ENCODE results near the gene HOXA3.

The HOXA3 gene

DNA sequence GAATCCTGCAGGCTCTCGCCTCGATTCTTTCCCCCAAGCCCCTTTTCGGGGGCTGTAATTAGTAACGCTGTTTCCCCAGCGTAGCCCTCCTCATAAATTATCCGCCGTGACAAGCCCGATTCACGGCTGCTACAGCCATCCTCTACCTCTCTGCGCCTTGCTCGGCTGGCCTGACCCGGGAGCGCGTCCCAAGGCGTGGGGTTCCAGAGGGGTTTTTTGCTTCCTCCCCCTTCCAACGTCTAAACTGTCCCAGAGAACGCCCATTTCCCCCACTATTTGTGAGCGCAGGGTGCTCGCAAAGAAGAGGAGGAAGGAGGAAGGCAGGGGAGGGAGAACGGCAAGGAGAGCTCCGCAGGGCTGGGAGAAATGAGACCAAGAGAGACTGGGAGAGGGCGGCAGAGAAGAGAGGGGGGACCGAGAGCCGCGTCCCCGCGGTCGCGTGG, 9.8 kb downstream of the HOXA3 start:
- no peak for DNase-seq (ENCODE audit: low read depth, low spot score)
- POLR2A ChIA-PET, result no interaction called here
- CTCF ChIA-PET, result interaction anchor here (1.1 to 6.6 kb wide), 7 partner anchors 8 to 461 kb away, joined by 3 to 71 read pairs (median 19); partner anchors contain the start of genes HOXA3, HOXA4 and HOXA7
- TF ChIP-seq, protein P1, sequence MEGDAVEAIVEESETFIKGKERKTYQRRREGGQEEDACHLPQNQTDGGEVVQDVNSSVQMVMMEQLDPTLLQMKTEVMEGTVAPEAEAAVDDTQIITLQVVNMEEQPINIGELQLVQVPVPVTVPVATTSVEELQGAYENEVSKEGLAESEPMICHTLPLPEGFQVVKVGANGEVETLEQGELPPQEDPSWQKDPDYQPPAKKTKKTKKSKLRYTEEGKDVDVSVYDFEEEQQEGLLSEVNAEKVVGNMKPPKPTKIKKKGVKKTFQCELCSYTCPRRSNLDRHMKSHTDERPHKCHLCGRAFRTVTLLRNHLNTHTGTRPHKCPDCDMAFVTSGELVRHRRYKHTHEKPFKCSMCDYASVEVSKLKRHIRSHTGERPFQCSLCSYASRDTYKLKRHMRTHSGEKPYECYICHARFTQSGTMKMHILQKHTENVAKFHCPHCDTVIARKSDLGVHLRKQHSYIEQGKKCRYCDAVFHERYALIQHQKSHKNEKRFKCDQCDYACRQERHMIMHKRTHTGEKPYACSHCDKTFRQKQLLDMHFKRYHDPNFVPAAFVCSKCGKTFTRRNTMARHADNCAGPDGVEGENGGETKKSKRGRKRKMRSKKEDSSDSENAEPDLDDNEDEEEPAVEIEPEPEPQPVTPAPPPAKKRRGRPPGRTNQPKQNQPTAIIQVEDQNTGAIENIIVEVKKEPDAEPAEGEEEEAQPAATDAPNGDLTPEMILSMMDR (IDR thresholded peaks at IDR 0.05; ENCODE audit: insufficient read depth, low read length, missing control alignments), result no peak
- H3K4me3 ChIP-seq (ENCODE audit: low read depth, low read length), result peak overlapping the region; percentile 48

- DNase-seq (ENCODE audit: low read depth, low spot score), result no peak
- H3K4me3 ChIP-seq (ENCODE audit: low read depth, low read length), result peak overlapping the region; percentile 48; the same call in 1 of the 2 replicates
- ChIA-PET CTCF (interaction anchor here (1.2 to 6.6 kb wide), 7 partner anchors 8 to 461 kb away, joined by 3 to 71 read pairs (median 19); partner anchors contain the start of genes HOXA4 and HOXA7), POLR2A (no interaction called here)
- TF ChIP-seq, protein P1 (IDR thresholded peaks at IDR 0.05; ENCODE audit: insufficient read depth, low read length, missing control alignments), result no peak
These were observed 10.3 kb downstream of the HOXA3 start for GRCh38 chr7:27141923-27142579.

- POLR2A ChIA-PET, result no interaction called here
- DNase-seq (ENCODE audit: low read depth, low spot score), result no peak
- CTCF ChIA-PET, result interaction anchor here (1.2 to 6.6 kb wide), 7 partner anchors 9 to 460 kb away, joined by 3 to 71 read pairs (median 19); partner anchors contain the start of genes HOXA4 and HOXA7
- TF ChIP-seq, protein P1 (IDR thresholded peaks at IDR 0.05; ENCODE audit: insufficient read depth, low read length, missing control alignments), result no peak
- H3K4me3 ChIP-seq (ENCODE audit: low read depth, low read length), result no peak overlapping the region
These were observed 11.1 kb downstream of the HOXA3 start for GRCh38 chr7:27141137-27141922.

GRCh38 chr7:27140126-27140857, 12.1 kb downstream of the HOXA3 start:
- no peak for DNase-seq (ENCODE audit: low read depth, low spot score)
- no peak overlapping the region for H3K4me3 ChIP-seq (ENCODE audit: low read depth, low read length)
- CTCF ChIA-PET, result interaction anchor here (1.3 to 6.6 kb wide), 6 partner anchors 9 to 459 kb away, joined by 5 to 71 read pairs (median 28); partner anchors contain the start of genes HOXA4 and HOXA7
- POLR2A ChIA-PET, result no interaction called here
- TF ChIP-seq, protein P1 (IDR thresholded peaks at IDR 0.05; ENCODE audit: insufficient read depth, low read length, missing control alignments), result no peak

GRCh38 chr7:27139334-27140125, 12.9 kb downstream of the HOXA3 start:
- ChIA-PET CTCF (interaction anchor here (3.1 to 6.6 kb wide), 4 partner anchors 11 to 458 kb away, joined by 19 to 71 read pairs (median 41); partner anchors contain the start of gene HOXA7), POLR2A (no interaction called here)
- TF ChIP-seq, protein P1 (IDR thresholded peaks at IDR 0.05; ENCODE audit: insufficient read depth, low read length, missing control alignments), result no peak

More at GRCh38 chr7:27139334-27140125, 12.9 kb downstream of the HOXA3 start:
- no peak overlapping the region for H3K4me3 ChIP-seq (ENCODE audit: low read depth, low read length)
- DNase-seq (ENCODE audit: low read depth, low spot score), result no peak

Data from AG04449 (cell line).